GM18499 (cell line): Measurements from ENCODE around the gene RAE1.
"Not testable (repeated sequence)": the region's sequence is repeated elsewhere in the genome, so short reads cannot be mapped to it uniquely, and the experiment has no call there.

Experiments
- ATAC-seq: cut with Tn5 transposase; IDR thresholded peaks from one replicate; pipeline ENCODE4 v1.9.1; 2021; ENCODE audit warnings: moderate number of reproducible peaks; ENCODE audit not compliant: insufficient read depth, unreplicated experiment

RAE1 gene

DNA sequence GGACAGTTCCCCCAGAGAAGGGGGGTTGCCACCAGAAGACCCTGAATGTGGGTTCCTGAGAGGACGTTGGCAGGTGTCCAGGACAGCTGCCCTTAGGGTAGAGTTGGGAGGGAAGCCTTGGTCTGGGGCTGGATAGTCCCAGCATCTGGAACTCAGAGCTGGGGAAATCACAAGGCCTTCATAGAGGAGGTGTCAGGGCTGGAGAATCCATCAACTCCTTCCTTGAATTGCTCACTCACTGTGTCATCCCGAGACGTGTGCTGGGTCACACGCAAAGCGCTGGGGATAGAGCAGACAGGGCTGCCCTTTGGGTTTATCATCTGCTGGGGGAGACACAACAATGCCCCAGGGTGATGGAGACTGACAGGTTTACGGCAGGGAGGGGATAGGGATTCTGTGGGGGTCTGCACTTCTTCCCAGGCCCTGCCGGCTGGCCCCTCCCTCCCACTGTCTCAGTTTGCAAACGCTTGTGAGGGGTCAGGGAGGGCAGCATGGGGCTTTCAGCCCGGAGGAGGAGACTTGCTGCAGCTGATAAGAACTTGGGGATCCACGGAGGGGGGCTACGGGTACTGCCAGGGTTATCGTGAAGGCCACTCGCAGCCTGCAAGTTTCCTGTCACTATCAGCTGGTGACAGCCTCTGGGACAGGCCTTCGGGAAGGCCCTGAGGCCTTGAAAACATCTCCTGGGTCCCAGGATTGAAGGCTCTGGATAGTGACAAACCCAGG is 58.8 kb downstream of the RAE1 start:
- ATAC-seq: no peak

- ATAC-seq: no peak
Observed at GRCh38 chr20:57410398-57410920, 59.4 kb downstream of the RAE1 start.

DNA sequence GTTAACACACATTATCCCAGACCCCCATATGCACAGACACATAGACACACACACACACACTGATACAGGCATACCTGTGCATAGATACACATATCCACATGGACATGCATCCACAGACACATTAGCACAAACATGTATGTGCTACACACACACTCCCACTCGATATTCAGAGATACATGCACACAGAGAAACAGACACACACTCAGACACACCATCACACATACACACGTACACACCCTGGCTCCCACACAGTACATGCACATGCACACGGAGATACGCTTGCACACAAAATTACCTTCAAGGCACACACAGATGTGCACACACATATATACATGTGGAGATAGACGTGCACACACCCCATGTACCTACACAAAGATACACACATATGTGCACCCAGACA is 59.9 kb downstream of the RAE1 start:
- no peak for ATAC-seq

GRCh38 chr20:57411406-57412283 is 60.6 kb downstream of the RAE1 start:
- ATAC-seq: no peak

GRCh38 chr20:57412347-57413029 is 61.4 kb downstream of the RAE1 start:
- ATAC-seq: no peak

GRCh38 chr20:57413986-57414385 is 62.9 kb downstream of the RAE1 start:
- ATAC-seq: no peak

DNA sequence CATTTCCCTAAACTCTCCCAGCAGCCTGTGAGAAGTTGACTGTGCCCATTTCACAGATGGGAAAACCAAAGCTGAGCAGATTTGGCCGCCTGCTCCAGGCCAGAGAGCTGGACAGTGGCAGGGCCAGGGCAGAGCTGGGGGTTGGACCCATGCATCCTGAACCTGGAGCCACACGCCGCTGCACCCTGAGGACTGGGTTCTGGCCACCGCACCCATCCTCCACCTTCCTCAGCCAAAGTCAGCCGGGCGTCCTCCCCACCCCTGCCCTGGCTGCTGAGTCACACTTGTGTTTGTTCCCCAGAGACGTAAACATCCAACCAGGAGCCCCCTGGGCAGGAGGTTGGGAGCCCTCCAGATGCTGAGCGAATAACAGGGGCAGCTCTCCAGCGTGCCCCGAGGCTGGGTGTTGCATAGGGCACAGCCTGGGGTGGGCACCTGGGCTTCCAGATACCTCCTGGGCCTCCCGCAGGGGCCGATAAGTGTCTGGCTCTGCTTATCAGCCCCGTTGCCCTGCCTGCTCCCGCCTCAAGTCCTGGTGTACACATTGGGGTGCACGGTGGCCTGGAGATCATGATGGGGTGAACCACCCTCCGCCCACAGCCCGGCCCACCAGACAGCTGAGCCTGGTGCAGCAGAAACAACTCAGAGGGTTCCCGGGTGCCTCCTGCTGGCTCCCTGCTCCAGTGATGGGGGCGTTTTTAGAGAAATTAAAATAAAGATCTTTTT is 64.0 kb downstream of the RAE1 start:
- no peak for ATAC-seq

- no peak for ATAC-seq
Observed at GRCh38 chr20:57415771-57416170, 64.7 kb downstream of the RAE1 start.

DNA sequence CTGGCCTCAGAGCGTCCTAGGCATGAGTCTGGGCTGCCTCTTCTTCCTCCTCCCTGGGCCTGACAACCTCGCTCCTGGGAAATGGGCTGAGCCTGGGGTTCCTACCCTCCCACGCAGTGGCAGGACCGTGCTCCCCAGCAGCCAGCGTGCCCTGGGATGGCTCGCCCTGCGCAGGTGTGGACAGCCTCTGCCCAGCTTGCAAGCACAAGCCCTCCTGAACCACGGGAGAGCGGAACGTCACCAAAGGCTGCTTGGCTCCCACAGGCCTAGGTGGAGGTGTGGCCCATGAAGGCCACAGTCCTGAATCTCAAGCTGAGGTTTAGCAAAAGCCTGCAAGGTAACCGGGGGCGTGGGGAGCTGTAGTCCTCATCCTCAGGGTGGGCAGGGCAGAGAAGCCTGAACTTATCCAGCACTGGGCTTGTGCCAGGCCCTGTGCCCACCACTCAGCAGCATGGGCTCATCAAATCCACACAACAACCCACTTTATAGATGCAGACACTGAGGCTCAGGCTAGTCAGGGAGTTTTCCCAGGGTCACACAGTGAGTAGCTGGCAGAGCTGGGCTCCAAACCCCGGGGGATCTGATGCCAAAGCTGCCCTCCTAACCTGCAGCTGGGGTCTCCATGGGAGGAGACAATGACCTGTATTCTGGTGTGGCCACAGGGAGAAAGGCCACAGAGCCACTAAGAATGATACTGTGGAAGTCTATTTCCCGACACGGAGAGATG is 65.4 kb downstream of the RAE1 start:
- no peak for ATAC-seq

DNA sequence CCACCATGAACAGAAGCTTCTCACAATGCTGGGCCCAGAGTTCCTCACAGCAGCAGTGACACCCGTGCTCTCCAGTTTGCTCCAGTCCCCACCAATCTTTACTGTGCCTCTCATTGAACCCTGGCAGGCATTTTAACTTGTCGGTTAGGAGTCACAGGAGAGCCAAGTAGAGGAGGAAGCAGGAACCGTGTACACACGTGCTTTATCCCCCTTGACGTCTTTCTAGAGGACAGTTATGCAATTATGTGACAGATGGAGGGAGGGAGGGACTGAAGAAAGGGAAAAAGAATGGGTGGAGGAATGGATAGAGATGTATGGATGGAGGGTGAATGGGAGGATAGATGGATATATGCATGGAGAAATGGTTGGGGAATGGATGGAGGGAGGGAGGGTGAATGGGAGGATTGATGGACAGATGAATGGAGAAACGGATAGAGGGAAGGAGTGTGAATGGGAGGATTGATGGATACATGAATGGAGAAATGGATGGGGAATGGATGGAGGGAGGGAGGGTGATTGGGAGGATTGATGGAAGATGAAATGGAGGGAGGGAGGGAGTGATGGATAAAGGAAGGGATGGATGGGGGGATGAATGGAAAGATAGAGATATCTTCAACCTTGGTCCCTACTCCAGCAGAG is 66.1 kb downstream of the RAE1 start:
- no peak for ATAC-seq

- ATAC-seq: no peak
Observed at GRCh38 chr20:57417830-57418780, 67.0 kb downstream of the RAE1 start.

DNA sequence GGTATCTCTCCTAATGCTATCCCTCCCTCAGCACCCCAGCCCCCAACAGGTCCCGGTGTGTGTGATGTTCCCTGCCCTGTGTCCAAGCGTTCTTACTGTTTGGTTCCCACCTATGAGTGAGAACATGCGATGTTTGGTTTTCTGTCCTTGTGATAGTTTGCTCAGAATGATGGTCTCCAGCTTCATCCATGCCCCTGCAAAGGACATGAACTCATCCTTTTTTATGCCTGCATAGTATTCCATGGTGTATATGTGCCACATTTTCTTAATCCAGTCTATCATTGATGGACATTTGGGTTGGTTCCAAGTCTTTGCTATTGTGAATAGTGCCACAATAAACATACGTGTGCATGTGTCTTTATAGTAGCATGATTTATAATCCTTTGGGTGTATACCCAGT is 68.4 kb downstream of the RAE1 start:
- ATAC-seq: not testable (repeated sequence)

DNA sequence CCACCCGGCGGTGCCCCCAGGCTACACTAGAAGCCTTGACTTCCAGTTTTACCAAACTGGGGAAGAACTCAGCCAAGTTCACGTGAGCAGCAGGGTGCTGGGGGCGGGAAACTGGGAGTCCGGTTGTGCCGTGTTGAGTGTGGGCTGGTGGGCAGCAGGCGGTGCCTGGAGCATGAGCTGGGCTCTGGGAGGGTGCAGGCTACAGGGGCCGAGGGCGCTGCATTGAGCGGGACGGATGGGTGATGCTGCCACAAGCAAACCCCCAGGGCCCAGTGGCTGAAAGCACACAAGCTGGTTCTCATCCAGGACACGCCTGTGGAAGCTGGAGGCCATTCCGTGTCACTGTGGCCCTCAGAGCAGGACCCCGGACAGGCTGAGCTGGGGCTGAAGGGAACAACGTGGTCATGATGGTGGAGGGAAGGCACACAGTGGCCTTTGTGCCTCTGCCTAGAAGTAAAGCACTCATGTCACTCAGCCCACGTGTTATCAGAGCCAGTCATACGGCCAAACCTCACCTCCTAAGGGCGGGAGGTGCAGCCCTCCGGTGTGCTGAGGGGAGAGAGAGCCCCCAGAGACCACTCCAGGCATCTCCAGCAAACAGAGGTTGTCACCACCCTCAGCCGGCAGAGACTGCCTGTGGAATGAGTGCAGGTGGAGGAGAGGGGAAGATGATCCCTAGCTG is 69.7 kb downstream of the RAE1 start:
- no peak for ATAC-seq

DNA sequence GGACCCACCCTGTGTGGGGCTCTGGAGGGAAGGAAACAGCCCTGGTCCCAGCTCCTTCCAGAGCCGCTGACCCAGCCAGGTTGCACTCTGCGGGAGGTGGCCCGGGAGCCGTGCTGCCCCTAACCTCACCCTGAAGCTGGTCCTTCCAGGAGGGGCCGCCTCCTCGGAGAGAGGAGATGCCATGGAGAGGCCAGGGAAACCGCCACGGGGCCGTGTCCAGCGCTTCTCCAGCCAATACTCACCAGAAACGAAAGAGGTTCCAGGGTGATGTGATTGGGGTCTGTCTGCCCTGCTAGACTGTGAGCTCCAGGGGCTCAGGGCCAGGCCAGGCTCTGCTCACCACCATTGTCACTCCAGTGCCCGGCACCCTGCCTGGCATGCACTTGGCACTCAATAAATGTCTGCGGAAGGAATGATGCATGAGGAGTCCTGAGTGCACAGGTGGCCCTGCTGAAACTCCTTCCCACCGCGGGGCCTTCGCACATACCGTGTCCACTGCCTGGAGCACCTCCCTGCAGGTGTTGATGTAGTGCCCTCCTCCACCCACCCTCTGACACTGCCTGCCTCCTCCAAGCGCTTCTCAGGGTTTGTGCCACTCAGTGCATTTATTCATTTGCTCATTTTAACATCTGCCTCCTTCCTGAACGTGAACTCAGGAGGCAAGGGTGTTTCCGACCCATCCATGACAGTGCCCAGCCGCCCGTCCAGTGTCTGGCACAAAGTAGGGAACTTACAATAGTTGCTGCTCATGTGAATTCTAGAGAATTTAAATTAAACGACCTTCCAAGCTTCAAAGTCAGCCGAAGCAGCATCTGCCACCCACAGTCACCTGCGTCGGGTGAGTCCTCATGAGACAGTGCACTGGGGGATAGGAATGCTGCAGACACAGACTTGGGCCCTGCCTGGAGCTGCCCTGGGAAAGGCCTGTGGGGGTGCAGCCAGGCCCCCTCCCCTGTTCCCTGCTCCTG is 70.5 kb downstream of the RAE1 start:
- no peak for ATAC-seq

DNA sequence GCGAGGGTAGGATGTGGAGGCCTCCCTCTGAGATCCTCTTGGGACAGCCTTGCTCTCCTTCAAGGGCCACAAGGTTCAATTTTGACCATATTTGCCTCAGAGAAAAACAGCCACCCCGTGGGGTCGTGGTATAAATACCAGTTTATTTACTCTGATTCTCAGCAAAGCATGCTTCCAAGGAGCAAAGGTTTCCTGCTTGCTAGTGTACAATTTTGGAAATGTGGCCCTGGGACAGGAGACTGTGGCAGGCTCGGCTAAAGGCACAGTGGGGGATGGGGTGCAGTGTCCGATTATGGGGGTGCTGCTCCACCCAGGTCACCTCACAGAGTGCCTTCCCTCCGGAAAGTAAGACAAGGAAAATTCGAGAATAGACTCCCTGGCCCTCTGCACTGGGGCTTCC is 71.2 kb downstream of the RAE1 start:
- no peak for ATAC-seq
